Endothelial cell of hepatic sinusoid (primary cell): Measurements from ENCODE around the gene ARHGAP18.

Experiments
- in situ Hi-C: cut with HindIII; loops from 2 replicates; pipeline ENCODE4 v1.10.0; 2017; ENCODE audit warnings: low sequenced_read_pairs

ARHGAP18 gene

DNA sequence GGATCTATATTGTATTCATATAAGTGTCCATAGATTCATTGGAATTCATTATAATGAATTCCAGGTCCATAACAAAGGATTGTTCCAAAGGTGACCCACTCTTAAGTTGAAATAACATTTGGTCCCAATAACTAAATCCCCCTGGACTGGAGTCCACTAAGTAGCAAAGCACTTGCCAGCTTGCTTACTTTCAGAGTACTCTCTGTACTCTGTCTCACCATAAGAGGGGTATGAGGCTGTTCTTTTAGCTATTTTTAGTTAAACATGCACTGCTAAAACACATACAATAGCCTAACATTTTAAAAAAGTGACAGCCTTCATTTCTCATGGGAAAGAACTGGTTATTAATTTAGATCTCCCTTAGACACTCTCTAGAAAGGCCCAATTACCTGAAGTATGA lies 16.7 kb upstream of the ARHGAP18 start:
- in situ Hi-C loops: no loop called here

DNA sequence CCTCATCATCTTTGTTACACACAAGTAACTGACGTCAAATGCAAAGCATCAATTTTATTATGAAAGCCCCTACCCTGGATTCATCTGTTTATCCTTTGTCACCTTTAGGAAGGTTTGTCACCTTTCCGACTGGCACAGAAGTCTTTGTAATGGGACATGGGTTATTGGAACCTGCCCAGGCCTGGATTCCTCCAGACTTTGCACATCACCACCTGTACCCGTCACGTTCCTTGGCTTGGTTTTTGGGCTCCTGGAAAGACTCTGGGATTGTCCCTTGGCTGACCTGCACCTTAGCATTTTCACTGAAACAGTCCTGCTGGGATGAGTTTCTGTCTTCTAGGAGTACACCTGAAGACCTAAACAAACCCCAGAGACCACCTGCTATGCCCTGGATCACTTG lies 15.4 kb upstream of the ARHGAP18 start:
- in situ Hi-C loops: no loop called here

DNA sequence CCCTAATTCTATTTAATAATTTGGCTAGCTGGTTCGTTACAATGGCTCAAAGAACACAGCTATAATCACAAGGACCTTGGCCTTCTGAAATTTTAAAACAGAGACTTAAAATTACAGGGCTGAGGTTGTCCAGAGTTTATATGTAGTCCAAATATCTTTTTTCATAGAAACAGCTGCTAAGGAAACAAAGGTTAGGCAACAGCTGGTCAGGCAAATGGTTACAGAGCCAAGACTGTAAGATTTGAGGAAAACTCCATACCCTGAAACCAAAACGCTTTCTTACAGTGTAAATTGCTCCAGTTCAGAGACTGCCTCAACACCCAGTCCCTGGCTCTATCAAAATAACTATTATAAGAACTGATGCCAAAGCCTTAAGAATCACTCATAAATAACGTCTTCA lies 9.7 kb upstream of the ARHGAP18 start:
- in situ Hi-C loops: no loop called here

DNA sequence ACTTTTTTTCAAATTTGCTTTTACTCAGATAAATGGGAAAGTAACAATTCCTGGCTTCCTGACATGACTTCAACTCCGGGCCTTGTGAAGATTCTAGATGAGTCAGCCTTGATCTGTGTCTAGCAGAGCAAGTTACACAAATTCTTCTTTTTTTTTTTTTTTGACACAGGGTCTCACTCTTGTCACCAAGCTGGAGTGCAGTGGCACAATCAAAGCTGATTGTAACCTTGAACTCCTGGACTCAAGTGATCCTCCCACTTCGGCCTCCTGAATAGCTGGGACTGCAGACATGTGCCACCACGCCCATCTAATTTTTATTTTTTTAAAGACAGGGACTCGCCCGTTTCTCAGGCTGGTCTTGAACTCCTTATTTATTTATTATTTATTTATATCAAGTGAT lies 7.3 kb upstream of the ARHGAP18 start:
- in situ Hi-C loops: no loop called here

DNA sequence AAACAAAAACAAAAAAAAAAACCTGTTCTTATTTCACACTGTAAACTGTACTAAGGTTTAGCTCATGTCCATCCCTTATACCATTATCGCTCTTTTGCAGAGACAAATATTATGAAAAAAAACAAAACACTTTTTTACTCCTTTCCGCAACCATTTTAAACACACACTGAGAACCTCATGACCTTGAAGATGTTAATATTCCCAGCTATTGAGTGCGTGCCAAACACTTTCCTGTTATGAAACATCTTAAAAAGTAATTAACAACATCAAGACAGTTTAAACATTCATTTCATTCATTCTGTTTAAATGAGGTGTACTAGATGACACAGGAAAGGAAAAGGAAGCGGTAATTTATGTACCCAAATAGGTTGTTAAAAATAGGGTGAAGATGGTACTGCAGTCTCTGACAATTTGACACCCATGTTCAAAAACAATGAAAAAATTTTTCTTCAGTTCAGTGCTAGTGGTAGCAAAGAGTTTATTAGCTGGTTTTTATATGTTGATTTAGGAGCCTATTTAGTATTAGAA lies 3.9 kb upstream of the ARHGAP18 start:
- in situ Hi-C loops: no loop called here

DNA sequence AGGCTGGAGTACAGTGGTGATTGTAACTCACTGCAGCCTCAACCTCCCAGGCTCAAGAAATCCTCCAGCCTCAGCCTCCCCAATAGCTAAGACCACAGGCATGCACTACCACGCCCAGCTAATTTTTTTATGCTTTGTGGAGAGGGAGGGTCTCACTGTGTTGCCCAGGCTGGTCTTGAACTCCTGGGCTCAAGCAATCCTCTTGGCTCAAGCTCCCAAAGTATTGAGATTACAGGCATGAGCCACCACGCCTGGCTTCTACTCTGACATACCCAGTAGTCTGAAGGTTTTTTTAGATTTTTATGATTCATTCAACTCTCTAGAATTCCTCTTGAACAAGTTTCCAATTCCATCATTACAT lies 1.3 kb upstream of the ARHGAP18 start:
- in situ Hi-C loops: no loop called here

DNA sequence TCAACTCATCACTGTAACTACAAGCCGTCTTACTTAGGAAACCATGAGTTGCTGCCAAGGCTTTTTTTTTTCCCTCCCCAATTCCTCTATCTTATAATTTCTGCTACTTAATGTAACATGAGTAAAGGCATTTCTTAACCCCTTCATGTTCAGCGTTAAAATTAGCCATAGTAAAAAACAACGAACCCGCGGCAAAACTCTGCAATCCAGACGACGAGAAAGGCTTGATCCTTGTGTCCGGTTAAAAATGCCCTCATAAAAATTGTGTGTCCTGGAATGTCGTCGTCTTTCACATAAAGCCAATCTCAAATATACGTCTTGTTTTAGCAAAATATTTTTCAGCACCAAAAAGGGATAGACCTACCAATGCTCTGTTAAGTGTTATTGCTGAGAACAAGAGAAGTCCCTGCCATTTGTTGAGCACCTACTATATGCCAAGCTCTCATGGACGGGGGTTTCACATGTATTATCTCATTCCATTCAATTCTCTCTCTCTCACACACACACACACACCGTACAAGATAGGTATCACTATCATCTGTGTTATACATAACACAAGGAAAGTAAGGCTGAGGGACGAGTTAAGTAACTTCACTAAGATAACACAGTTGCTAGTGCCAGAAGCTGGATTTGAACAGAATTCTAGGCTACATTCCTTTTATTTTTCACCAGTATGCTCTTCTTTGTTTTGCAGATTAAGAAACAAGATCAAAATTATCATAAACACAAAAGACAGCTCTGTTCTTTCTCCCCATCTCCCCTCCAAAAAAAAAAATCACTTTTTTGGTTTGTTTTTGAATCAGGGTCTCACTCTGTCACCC lies 683 bp upstream of the ARHGAP18 start:
- in situ Hi-C loops: no loop called here

DNA sequence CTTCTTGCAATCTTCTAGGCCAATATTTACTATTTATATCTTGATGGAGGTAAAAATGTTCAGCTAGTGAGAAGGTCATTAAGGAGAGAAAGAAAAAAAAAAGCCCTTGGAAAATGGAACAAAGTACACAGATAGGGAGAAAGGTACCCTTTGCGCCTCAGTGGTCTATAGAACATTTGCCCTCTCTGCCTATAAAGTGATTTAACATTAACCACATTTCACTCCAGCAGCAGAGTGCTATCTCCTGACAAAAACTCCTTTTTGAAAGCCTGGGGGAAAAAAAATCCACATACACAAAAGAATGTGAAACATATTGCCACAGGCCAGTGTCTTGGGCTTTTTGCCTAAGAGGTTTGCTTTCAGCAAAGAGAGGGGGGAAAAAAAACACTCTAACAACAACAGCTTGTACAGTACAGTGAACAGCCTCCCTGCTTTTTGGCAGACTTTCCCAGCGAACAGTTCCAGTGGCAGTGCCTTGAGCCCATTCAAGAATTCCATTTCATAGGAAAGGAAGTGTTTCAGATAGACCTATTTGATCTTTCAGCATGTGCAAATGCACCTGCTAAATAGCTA lies 695 bp downstream of the ARHGAP18 start:
- in situ Hi-C loops: no loop called here

DNA sequence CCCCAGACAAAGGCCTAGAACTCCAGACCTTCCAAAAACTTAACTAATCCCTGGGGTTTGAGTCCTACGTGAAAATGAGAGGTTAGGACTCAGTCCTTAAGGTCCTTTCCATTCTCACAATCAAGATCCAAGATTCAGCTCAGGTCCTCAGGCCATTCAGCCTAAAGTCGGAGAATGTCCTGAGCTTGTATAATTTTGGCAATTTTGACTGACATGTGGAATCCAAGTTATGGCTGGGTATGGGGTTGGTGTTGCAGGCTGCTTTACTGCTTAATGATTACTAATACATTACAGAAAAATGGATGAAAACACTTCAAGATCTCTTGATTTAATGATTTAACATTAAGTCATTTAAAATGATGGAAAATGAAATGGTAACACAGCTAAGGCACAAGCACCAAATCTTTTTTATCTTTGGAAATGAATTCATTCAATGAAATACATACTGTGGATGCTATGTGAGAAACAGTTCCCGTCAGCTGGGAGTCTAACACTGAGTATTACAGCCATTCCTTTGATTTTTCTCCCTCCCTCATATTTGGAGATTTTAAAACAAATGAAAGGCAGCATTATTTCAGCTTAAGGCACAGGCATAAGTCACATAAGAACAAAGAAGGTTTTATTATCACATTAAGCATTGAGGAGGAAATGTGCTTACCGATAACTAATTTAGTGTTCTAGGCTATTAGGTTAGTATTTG lies 1.3 kb downstream of the ARHGAP18 start:
- in situ Hi-C loops: no loop called here

DNA sequence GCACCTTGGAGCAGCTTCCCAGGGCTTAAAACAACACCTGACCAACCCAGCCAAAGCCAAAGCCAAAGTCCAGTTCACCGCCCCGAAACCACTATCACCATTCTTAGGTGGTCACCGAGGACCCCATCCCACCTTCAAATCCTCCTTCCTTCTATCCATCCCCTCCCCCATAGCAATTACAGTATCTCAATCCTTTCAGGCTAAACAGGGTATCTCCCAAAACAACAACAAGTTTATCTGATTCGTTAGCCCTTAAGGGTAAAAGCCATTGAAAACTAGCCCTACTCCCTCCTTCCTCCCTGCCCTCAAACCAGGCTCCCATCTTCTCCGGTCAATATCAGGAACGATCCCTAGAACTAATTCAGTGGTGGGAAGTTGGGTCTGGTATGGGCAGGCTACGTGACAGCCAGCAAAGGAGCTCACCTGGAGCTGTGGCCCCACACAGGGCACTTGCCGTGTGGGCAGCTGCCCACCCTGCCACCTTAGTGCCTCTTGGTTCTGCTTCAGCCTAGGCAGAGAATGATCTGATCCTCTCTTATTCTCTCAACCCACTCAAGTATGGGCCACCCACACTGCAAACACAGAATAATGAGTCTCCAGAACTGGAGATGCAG lies 2.0 kb downstream of the ARHGAP18 start:
- in situ Hi-C loops: no loop called here

DNA sequence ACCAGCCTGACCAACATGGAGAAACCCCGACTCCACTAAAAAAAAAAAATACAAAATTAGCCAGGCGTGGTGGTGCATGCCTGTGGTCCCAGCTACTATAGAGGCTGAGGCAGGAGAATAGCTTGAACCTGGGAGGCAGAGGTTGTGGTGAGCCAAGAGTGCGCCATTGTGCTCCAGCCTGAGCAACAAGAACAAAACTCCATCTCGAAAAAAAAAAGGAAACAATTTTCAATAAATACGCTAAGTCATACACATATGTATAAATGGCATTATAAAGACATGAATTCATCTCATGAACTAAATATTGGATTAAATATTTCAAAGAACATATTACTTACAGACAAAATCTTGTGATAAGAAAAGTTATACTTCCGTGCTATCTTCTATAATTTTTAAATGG lies 2.9 kb downstream of the ARHGAP18 start:
- in situ Hi-C loops: no loop called here

DNA sequence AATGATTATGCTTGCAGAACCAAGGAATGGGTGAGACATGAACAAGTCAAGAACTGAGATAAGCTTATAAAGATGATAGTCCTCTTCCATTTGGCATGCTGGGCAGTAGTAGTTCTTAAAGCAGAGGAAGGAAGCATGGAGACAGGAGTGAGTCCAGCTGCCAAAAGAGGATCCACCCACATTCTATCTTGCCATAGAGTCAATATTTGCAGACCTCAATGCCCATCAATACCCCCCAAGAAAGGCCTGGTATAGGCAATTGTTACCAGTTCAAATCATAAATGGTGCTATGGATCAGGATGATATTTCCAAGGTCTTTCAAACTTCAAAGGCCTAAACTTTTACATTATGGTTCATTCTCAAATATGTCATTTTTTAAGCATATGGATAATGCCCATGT lies 4.8 kb downstream of the ARHGAP18 start:
- in situ Hi-C loops: no loop called here

DNA sequence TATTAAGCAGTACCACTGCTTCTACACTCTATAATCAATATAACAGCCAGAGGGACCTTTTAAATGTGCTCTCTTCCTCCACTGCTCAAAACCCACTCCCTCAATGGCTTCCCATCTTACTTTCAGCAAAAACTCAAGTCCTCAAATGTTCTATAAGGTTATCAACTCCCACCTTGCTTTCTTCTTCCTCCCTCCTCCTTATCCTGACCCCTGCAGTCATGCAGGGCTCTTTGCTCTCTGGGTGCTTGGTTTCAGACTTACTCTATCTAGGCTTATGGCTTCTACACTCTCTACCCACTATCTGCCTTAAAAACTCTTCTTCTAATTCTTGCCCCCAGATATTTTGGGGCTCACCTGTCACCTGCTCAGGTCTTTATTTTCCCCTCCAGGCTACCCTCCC lies 5.3 kb downstream of the ARHGAP18 start:
- in situ Hi-C loops: no loop called here

DNA sequence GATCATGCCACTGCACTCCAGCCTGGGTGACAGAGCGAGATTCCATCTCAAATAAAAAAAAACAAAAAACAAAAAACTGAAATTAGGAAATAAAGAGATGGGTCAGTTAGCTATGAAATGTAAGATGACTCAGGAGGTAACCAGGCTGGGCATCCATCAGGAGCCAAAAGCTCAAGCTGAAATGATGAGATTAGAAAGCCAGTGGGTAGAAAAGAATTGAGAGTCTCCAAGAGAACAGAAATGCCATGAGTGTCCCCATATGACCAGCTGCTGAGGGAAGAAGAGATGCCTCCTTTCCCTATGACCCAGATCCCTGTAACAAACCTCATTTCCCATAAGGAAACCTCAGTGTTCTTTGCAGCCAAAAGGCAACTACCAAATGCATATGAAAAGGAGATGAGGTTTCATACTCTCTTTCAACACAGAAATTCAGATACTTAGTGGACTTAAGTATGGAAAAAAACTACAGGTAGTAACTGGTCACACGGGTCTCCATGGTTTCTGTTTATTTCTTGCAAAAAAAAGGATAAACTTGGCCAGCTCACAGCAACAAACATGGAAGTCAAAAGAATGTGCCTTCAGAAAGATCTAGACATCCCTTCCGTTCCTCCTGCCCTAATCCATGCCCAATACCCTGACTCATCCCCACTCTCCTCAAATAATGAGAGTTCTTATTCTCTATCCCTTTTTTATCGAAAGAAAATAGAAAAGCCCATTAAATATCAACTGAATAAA lies 8.1 kb downstream of the ARHGAP18 start:
- in situ Hi-C loops: no loop called here

DNA sequence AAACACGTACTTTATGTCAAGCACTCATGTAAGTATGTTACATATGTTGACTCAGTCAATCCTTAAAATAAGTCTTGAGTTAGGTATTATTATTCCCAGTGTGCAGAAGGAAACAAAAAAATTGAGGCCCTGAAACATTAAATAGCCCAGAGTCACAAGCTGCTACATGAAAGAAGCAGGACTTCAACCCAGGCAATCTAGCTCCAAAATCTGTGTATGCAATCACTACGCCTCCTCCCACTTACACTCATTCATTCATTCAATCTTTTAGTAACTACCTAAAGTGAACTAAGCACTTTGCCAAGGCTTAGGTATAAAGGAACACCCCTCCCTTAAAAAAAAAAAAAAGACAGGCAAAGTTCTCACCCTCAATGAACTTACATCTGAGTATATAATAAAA lies 9.3 kb downstream of the ARHGAP18 start:
- in situ Hi-C loops: no loop called here

DNA sequence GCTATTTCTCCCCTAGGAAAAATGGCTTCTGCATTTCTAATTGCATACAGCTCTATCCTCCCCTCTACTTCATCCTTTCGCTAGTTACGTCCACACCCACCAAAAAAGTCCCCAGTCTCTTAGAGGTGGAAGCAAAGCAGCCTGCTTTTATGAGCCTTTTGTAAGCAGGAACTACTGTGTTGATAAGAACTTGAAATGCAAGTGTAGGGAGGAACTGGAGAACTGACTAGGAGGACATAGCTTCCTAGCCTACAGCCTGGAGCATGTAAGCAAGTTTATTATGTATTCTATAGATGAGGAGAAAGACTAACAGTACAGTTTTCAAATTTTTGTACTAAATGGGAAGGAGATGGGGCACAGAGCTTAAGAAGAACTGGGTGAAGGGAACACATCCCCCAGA lies 10.3 kb downstream of the ARHGAP18 start:
- in situ Hi-C loops: no loop called here

DNA sequence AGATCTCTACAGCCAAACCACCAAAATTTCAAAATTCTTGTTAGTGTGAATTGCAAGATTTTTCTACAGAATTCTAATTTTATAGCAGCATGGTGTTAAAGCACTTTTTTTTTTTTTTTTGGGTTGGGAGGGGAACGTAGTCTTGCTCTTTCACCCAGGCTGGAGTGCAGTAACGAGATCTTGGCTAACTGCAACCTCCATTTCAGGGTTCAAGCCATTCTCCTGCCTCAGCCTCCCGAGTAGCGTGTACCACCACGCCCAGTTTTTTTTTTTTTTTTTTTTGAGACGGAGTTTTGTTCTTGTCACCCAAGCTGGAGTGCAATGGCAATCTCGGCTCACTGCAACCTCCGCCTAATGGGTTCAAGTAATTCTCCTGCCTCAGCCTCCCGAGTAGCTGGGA lies 11.5 kb downstream of the ARHGAP18 start:
- in situ Hi-C loops: no loop called here

DNA sequence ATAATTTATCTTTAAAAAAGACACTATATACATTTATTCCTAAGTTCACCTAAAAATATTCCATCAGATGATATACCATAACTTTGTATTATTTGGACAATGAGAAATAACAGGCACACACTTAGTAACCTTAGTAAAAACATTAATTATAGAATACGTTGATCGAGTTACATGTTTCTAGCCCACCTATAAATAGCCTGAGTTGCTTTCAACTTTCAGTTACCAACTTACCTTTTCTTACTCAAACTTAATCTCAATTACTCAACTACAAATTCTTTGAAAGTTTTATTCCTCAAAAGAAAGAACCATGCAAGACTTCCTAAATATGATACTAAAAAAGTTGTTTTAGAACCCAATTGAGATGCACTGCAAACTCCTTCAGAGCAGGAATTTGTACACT lies 12.2 kb downstream of the ARHGAP18 start:
- in situ Hi-C loops: no loop called here

DNA sequence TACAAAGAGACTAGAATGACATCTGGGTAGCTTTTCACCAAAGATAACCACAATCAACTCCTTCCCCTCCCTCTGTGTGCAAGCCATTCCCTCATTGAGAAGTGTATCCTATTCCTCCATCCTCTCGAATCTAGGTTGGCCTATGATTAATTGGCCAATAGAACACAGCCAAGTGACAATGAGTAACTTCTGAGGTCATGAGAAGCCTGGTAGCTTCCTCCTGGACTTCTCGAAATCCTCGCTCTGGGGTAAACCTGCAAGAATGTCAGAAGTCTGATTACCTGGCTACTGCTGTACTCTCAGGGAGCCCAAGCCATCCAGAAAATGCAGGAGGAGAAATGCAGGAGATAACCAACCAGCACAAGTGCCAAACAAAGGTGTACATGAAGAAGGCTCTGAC lies 13.1 kb downstream of the ARHGAP18 start:
- in situ Hi-C loops: no loop called here

DNA sequence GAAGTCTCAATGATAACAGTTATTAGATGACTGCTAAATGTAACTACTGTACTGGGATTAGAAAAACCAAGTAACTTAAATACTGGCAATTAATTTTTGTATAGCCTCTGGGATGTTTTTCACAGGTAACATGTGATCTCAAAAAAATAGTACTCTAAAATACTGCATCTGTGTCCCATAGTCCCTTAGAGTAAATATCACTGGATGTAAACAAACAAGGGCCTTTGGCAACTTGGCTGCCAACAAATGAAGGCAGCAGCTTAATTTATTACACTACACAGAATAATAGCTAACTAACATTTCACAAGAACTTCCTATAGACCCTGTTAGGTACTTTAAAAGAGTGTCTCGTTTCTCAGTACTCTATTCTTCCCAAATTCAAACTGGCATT lies 14.0 kb downstream of the ARHGAP18 start:
- in situ Hi-C loops: no loop called here
